Tibial nerve (tissue), 4 donors: ENCODE data around the gene HOXB5. TPM values are rescaled to one million over a fixed set of nuclear protein-coding genes. Genes with fewer than 3 reads are reported as not detected.

Experiments used
- DNase-seq, 2 donors: peaks; one replicate each; pipeline ENCODE4 v3.0.0-alpha.2; 2019; ENCODE audit warnings: low spot score in 2 of 2
- H3K27ac ChIP-seq, 4 donors: fragments of 200-600 bp; sonication (generic) in 3 of 4; one replicate each; pipeline ENCODE4 v1.5.1; 2017 to 2019; ENCODE audit warnings: mild to moderate bottlenecking in 1 of 4
- H3K27me3 ChIP-seq, 2 donors: fragments of 200-600 bp; sonication (generic) in 1 of 2; one replicate each; pipeline versions ENCODE4 v1.5.1 to v1.6.0; 2017 to 2019
- H3K36me3 ChIP-seq, 3 donors: fragments of 200-600 bp; sonication (generic); one replicate each; pipeline ENCODE4 v1.5.1; 2018 to 2019
- H3K4me1 ChIP-seq, 4 donors: fragments of 200-600 bp; sonication (generic) in 3 of 4; one replicate each; pipeline ENCODE4 v1.5.1; 2017 to 2019
- H3K4me3 ChIP-seq, 4 donors: fragments of 200-600 bp; sonication (generic) in 3 of 4; one replicate each; pipeline ENCODE4 v1.5.1; 2017 to 2019; ENCODE audit warnings: mild to moderate bottlenecking in 1 of 4, moderate library complexity in 1 of 4
- H3K9me3 ChIP-seq, 4 donors: fragments of 200-600 bp; sonication (generic) in 3 of 4; one replicate each; pipeline ENCODE4 v1.5.1; 2017 to 2019
- CTCF ChIP-seq, 5 experiments: fragments of 200-600 bp in 3 of 5; fragments of 450-650 bp in 2 of 5; sonication (generic) in 3 of 5; IDR thresholded peaks; one replicate each; pipeline ENCODE4 v1.5.1; 2016 to 2019; ENCODE audit warnings: antibody characterized with exemption in 5 of 5, mild to moderate bottlenecking in 3 of 5, moderate library complexity in 2 of 5
- EP300 ChIP-seq, 2 donors: sonication (generic); formaldehyde crosslinking; IDR thresholded peaks; one replicate each; pipeline ENCODE4 v1.6.1; 2017; ENCODE audit warnings: antibody characterized with exemption in 2 of 2, mild to moderate bottlenecking in 1 of 2
- POLR2A ChIP-seq, 2 donors: fragments of 450-650 bp; IDR thresholded peaks; one replicate each; pipeline ENCODE4 v1.6.1; 2017; ENCODE audit warnings: antibody characterized with exemption in 2 of 2, mild to moderate bottlenecking in 2 of 2, moderate library complexity in 2 of 2
- WGBS, 2 donors: methylation state at CpG; one replicate each; pipeline ENCODE4 v1.1.5; 2018; 5-methylcytosine and 5-hydroxymethylcytosine counted together
- total RNA-seq, 4 donors: library from RNA; depleted of rRNA; stranded (reverse); fragments of >200 nt; gene quantifications; one replicate each; pipeline ENCODE4 v1.1.0, GENCODE V29; 2016

Gene HOXB5
- total RNA-seq, 4 donors from 2014 or later: 1.6 to 1.8 TPM; not detected in 2

DNA sequence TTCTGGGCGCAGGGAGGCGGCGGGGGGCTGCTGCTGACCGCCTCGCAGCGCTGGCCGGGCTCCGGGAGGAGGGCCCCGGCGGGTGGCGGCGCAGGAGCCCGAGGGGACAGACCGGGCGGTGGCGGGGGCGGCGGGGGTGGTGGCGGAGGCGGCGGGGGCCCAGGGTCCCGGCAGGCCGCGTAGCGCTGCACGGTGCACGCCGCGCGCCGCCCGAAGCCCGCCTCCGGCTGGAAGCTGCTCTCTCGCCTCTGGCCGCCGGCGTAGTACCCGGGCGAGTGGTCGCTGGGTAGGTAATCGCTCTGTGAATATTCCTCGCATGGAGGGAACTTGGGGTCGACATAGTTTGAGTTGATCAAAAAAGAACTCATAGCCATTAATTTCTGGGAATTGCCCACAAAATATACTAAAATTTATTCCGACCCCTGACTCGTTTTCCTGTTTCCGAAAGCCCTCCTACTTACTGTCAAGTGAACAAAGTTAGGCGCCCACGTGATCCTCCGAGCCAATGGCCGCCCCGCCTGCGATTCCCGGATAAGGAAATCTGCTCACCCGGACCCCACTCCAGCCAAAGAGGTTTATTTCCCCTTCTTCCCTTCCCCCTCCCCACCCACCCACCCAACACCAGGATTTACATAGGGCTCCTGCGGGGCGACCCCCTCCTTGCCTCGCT lies 15.5 kb downstream of the HOXB5 start, which contains the start of gene HOXB4:
Gene HOXB4 (minus strand): TSS at position 405 of the 670 bp plus-strand sequence. CDS start 31 bp downstream, at position 374.
- Histone ChIP-seq H3K27ac (peak within 1 kb of the TSS; percentile 43 to 85 (median 81)), H3K4me1 (peaks cover 0 to 67% (median 16%) of the 10 kb centered on the region in 4 donors), H3K9me3 (no peaks in the 10 kb centered on the region), H3K27me3 (peaks cover 0 to 89% of the 10 kb centered on the region in 2 donors), H3K4me3 (peak within 1 kb of the TSS; percentile 30 to 58 (median 44)), H3K36me3 (no peaks in the 10 kb centered on the region)
- 0 to 1% methylated on average over 30 to 48 of the region's 58 CpGs for WGBS, 2 donors
- TF ChIP-seq POLR2A (IDR thresholded peaks at IDR 0.05) (peak in 1 of 2 donors; percentile 32), EP300 (IDR thresholded peaks at IDR 0.05) (peak in 1 of 2 donors; percentile 56), CTCF (IDR thresholded peaks at IDR 0.05) (no peak)
- peak; percentile 37 to 67 for DNase-seq

DNA sequence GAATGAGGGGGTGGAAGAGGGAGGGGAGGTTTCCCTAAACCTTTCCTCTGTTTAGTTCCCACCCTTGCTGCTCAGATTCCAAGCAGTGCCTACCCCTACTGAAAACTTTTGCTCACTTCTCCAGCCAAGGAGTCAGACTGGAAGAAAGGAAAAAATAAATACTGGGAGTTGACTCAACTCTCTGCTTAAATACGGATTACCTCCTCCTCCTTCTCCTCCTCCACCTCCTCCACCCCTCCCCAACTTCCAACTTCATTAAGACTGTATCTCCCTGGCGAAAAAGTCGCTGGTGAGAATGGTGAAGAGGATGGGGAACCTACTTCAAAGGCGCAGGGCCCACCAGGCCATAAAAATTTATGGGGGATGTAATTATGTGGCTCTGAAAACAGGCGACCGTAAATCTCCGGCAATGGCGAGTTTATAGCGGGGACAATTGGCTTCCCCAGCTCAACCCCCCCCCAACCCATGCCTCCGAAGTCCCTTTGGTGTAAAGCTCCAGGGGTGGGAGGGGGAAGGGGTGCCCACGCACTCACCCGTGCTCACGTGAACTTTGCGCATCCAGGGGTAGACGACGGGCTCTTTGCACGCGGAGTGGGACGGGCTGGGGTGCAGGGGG lies 16.1 kb downstream of the HOXB5 start:
- no peak for DNase-seq
- H3K4me1 ChIP-seq: peaks cover 0 to 67% (median 16%) of the 10 kb centered on the region in 4 donors
- WGBS, 2 donors: 2 to 3% methylated on average over 15 to 19 of the region's 19 CpGs

GRCh38 chr17:48576479-48577309 lies 16.9 kb downstream of the HOXB5 start:
- peaks cover 0 to 87% of the 10 kb centered on the region in 2 donors for H3K27me3 ChIP-seq
- H3K27ac ChIP-seq: peak overlapping the region; percentile 43 to 85 (median 81)
- no peak for DNase-seq
- peaks cover 0 to 65% (median 16%) of the 10 kb centered on the region in 4 donors for H3K4me1 ChIP-seq
- TF ChIP-seq EP300 (IDR thresholded peaks at IDR 0.05) (peak in 1 of 2 donors; percentile 22), CTCF (IDR thresholded peaks at IDR 0.05) (no peak)
- H3K9me3 ChIP-seq: no peaks in the 10 kb centered on the region
- H3K4me3 ChIP-seq: peak overlapping the region; percentile 30 to 58 (median 44)
- 3 to 5% methylated on average over 30 to 39 of the region's 43 CpGs for WGBS, 2 donors
- H3K36me3 ChIP-seq: no peaks in the 10 kb centered on the region

More for the DNA sequence above, 16.1 kb downstream of the HOXB5 start:
- peaks cover 0 to 88% of the 10 kb centered on the region in 2 donors for H3K27me3 ChIP-seq
- no peaks in the 10 kb centered on the region for H3K36me3 ChIP-seq
- TF ChIP-seq CTCF (IDR thresholded peaks at IDR 0.05) (no peak), EP300 (IDR thresholded peaks at IDR 0.05) (no peak), POLR2A (IDR thresholded peaks at IDR 0.05) (no peak)
- H3K27ac ChIP-seq: peak overlapping the region; percentile 43 to 85 (median 81)
- H3K9me3 ChIP-seq: no peaks in the 10 kb centered on the region
- H3K4me3 ChIP-seq: peak overlapping the region; percentile 30 to 58 (median 44)

- H3K27ac ChIP-seq: peak overlapping the region; percentile 43 to 85 (median 81)
- H3K36me3 ChIP-seq: no peaks in the 10 kb centered on the region
- H3K9me3 ChIP-seq: no peaks in the 10 kb centered on the region
- peaks cover 0 to 87% of the 10 kb centered on the region in 2 donors for H3K27me3 ChIP-seq
- H3K4me1 ChIP-seq: peaks cover 0 to 67% (median 13%) of the 10 kb centered on the region in 4 donors
- no peak for DNase-seq
- TF ChIP-seq POLR2A (IDR thresholded peaks at IDR 0.05): no peak
- TF ChIP-seq EP300 (IDR thresholded peaks at IDR 0.05): peak in 1 of 2 donors; percentile 30
- 9 to 19% methylated on average over 22 of the region's 22 CpGs for WGBS, 2 donors
- H3K4me3 ChIP-seq: peak overlapping the region in 3 of 4 donors; percentile 34 to 58 (median 53)
These were observed 17.7 kb downstream of the HOXB5 start for GRCh38 chr17:48575673-48576478.
